ENCODE results near the gene MYNN. TPM values are rescaled to one million over a fixed set of nuclear protein-coding genes. Genes with fewer than 3 reads are reported as not detected.
A peak's percentile ranks its signal among the peaks of the same experiment; 100 is the strongest.

Gene MYNN
- total and polyA plus RNA-seq, 9 of the 15 experiments (the other 6 are each of a cell fraction or from before 2014, with no cell fraction given) = 10.4 to 35.7 (median 21.3) TPM

- TF ChIP-seq AFF4 (CRISPR knock-in tag; IDR thresholded peaks at IDR 0.05) (no peak), NR2F6 (CRISPR knock-in tag; IDR thresholded peaks at IDR 0.05) (no peak), RBM15 (IDR thresholded peaks at IDR 0.05; ENCODE audit: insufficient read depth, low read length) (no peak), MEIS2 (IDR thresholded peaks at IDR 0.05; ENCODE audit: partially characterized antibody) (peak; percentile 83), STAG1 (CRISPR knock-in tag; IDR thresholded peaks at IDR 0.05; ENCODE audit: borderline replicate concordance) (no peak), MLLT1 (IDR thresholded peaks at IDR 0.05) (no peak), CHD4 (IDR thresholded peaks at IDR 0.05; ENCODE audit: insufficient read depth, insufficient replicate concordance, low read depth, low read length, poor library complexity, severe bottlenecking) (no peak), SFPQ (IDR thresholded peaks at IDR 0.05; ENCODE audit: low read depth, low read length) (no peak), BDP1 (IDR thresholded peaks at IDR 0.05; ENCODE audit: insufficient read depth, insufficient read length) (no peak), MIER1 (IDR thresholded peaks at IDR 0.05; ENCODE audit: low read depth) (no peak), HNRNPL (IDR thresholded peaks at IDR 0.05; ENCODE audit: low read depth, low read length) (no peak), HDAC1 (IDR thresholded peaks at IDR 0.05) (no peak), ZBTB11 (CRISPR knock-in tag; IDR thresholded peaks at IDR 0.05) (no peak), SIN3A (IDR thresholded peaks at IDR 0.05; ENCODE audit: borderline replicate concordance in 2 of 2, control insufficient read depth in 1 of 2, low read depth in 2 of 2, low read length in 2 of 2) (no peak), CXXC5 (CRISPR knock-in tag; IDR thresholded peaks at IDR 0.05) (peak; percentile 36; the same call in 1 of the 2 replicates)
These were observed 14.7 kb upstream of the MYNN start (continued) for GRCh38 chr3:169758359-169758994.

Data from K562 (cell line).